Kidney tubule cell (primary cell): ENCODE data around the gene CCDC66.

Source experiments
- DNase-seq: peaks from one replicate; pipeline ENCODE4 v3.0.0-alpha.2; 2018; ENCODE audit warnings: low spot score

CCDC66 gene

GRCh38 chr3:56622381-56622780 lies 65.4 kb downstream of the CCDC66 start:
- DNase-seq, result no peak

- DNase-seq, result no peak
These were observed 67.8 kb downstream of the CCDC66 start for GRCh38 chr3:56624725-56625124.

DNA sequence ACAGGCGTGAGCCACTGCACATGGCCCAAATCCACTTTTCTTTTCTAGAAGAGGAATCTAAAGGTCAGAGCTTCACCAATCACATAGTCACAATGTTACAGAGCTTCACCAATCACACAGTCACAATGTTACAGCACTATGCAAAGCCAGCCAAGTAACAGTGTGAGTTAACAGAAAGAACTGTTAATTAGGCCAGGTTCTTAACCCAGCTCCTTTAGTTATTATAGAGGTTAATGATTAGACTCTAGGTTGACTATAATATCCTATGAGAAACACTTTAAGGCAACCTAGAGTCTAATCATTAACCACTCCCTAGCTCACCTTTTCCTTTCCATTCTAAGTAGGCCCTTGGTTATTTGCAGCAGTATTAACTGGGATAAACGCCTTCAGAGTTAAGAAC lies 72.1 kb downstream of the CCDC66 start:
- DNase-seq, result peak; percentile 93

DNA sequence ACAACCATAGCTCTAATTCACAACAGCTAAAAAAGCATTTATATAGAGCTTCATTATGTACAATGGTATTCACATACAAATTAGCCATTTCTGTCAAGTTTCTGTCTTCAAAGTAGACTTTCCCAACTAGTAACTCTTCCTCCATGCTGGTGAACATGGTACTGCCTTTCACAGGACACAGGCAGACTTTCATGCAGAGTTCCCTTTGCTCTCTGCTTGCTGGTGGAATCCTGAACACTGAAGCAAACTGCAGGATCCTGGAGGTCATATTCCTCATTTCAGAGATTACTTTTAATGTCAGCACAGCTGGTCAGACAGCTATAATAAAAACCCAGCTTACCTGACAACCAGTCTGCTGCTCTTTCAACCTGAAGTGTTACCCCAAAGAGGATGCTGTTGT lies 72.5 kb downstream of the CCDC66 start:
- DNase-seq, result no peak

GRCh38 chr3:56630966-56631365 lies 74.0 kb downstream of the CCDC66 start:
- DNase-seq, result peak; percentile 68

DNA sequence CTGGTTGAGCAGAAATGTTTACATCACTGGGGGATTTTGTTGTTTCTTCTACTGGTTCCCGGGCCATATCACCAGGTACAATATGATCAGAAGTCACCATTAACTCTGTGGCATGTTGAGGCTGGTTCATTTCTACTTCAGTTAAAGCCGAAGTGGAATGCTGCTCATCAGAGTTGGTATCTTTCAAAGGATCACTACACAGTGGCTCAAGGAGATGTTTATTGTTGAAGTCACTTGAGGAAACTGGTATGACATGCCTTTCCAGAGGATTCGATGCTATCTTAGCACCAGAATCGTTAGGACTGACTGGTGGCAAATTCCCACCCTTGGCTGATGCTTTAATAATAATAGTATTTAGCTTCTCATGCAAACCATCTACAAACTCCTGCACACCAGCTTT lies 76.2 kb downstream of the CCDC66 start:
- DNase-seq, result no peak

GRCh38 chr3:56633602-56634535 lies 76.9 kb downstream of the CCDC66 start:
- no peak for DNase-seq

GRCh38 chr3:56645407-56645806 lies 88.4 kb downstream of the CCDC66 start:
- no peak for DNase-seq

DNA sequence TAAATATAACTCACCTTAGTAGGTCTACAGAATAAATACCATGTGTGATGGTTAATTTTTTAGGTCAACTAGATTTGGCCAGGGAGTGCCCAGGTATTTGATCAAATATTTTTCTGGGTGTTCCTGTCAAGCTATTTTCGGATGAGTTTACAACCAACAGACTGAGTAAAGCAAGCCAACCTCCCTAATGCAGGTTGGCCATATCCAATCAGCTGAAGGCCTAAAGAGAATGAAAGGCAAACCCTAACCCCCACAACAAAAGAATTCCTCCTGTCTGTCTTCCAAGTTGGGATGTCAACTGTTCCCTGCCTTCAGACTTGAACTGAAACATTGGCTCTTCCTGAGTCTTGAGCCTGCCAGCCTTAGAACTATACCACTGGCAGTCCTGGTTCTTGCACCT lies 97.5 kb downstream of the CCDC66 start:
- DNase-seq, result no peak

DNA sequence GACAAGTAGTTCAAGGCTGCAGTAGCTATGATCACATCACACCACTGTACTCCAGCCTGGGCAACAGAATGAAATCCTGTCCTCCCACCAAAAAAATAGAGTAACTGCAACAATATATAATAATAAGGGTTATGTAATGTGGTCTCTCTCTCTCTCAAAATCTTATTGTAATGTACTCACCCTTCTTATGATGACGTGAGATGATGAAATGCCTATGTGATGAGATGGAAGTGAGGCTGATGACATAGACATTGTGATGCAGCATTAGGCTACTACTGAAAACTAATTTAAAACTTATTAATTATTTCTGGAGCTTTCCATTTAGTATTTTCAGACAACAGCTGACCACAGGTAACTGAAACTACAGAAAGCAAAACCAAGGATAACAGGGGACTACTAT lies 98.7 kb downstream of the CCDC66 start:
- DNase-seq, result no peak

DNA sequence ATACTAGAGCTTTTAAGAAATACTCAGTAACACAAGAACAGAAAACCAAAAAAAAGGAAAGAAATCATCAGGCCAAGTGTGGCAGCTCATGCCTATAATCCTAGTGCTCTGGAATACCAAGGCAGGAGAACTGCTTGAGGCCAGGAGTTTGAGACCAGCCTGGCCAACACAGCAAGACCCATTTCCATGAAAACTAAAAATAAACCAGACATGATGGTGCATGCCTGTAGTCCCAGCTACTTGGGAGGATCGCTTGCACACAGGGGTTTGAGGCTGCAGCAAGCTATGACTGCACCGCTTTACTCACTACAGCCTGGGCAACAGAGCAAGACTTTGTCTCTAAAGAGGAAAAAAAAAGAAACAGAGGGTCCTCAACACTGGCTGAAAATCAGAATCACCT lies 107.8 kb downstream of the CCDC66 start:
- no peak for DNase-seq

GRCh38 chr3:56667973-56668579 lies 111.1 kb downstream of the CCDC66 start:
- peak; percentile 71 for DNase-seq
